Measurements from ENCODE around the gene P2RY6.

P2RY6 gene

DNA sequence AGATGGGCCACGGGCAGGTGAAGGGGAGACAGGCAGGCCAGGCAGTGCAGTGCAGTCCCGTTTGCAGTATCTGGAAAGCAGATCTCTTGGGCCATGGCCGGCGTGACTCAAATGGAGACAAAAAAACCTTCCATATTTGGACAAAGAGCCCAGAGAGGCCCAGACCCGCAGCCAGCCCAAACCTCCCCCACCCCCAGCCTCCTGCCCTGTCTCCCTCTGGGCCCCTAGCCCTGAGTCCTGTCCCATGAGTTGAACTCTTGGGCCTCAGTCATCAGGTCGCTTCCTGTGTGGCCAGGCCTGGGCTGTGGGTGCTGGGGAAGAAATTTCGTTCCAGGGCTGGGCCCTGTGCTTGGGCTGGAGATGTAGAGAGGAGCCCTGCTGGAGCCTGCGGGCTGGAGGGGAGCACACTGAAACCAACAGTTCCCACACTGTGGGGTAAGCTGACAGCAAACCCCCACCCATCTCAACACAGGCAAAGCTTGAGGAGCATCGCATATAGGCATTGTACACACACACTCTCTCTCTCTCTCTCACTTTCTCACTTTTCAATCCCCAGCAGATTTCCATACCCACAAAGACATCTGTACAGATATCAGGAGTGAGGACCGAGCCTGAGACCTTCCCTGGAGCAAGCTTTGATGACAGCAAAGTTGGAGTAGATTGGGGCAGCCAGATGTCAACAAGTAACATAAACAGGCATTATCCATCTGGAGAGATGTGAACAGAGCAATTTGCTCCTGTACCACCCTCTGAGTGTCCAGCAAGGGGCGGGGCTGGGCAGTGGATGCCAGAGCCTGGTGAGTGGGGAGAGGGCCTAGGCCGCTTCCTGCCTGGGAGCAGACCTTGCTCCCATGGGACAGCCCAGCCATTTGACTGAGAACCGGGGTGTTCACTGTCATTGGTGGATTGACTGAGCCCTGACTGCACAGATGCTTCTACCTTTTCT, 53.2 kb downstream of the P2RY6 start:
- no peaks in the 10 kb centered on the region for H3K27me3 Mint-ChIP-seq
- no peaks in the 10 kb centered on the region for H3K9me3 Mint-ChIP-seq
- H3K36me3 Mint-ChIP-seq (ENCODE audit: insufficient read depth), result no peaks in the 10 kb centered on the region
- no peak for DNase-seq (ENCODE audit: low spot score in 2 of 2)
- no peak for ATAC-seq (replicated peaks; ENCODE audit: extremely low read depth, poor library complexity, severe bottlenecking)
- H3K27ac Mint-ChIP-seq (ENCODE audit: low read depth), result no peak overlapping the region
- H3K4me3 Mint-ChIP-seq, result no peak overlapping the region
- H3K4me1 Mint-ChIP-seq, result peaks cover 5% of the 10 kb centered on the region

DNA sequence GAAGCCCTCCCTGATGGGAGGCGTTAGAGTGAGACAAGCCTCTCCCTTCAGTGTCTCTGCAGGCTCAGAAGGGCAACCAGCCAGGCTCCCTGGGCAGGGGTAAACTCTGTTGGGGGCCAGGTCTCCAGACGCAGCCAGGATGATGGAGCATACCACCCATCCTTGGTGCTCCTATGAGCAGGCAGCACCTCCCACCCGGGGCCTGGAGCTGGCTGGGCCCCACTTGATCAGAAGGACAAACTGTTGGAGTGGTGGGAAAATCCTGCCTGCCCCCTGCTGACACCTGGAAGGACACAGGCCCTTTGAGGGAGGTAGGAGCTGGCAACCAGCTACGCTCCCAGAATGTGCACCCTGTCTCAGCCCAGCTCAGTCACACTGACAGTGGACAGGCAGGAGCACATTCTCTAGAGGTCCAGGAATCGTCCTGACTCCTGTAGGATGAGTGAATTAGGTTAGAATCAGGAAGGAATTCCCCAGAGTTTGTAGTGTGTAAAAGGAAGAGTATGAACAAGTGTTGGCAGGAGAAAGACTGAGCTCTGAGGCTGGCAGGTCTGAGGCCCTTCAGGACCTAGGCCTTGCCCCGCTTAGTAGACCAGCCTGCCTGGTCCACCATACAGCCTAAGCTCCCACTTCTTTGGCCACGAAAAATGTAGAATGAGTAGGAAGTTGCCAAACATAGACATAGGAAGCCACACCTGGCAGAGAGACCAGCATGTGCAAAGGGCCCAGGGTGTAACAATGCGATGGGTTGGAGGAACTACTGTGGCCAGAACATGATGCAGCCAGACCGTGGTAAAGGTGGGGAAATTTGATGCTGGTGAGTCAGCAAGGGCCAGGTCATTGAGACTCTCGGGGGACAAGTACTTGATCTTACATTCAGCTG, 55.0 kb downstream of the P2RY6 start:
- no peak for DNase-seq (ENCODE audit: low spot score in 2 of 2)
- H3K4me1 Mint-ChIP-seq, result no peaks in the 10 kb centered on the region
- no peak for ATAC-seq (replicated peaks; ENCODE audit: extremely low read depth, poor library complexity, severe bottlenecking)
- H3K27ac Mint-ChIP-seq (ENCODE audit: low read depth), result no peak overlapping the region
- no peak overlapping the region for H3K4me3 Mint-ChIP-seq
- no peaks in the 10 kb centered on the region for H3K27me3 Mint-ChIP-seq
- no peaks in the 10 kb centered on the region for H3K36me3 Mint-ChIP-seq (ENCODE audit: insufficient read depth)
- H3K9me3 Mint-ChIP-seq, result no peaks in the 10 kb centered on the region

DNA sequence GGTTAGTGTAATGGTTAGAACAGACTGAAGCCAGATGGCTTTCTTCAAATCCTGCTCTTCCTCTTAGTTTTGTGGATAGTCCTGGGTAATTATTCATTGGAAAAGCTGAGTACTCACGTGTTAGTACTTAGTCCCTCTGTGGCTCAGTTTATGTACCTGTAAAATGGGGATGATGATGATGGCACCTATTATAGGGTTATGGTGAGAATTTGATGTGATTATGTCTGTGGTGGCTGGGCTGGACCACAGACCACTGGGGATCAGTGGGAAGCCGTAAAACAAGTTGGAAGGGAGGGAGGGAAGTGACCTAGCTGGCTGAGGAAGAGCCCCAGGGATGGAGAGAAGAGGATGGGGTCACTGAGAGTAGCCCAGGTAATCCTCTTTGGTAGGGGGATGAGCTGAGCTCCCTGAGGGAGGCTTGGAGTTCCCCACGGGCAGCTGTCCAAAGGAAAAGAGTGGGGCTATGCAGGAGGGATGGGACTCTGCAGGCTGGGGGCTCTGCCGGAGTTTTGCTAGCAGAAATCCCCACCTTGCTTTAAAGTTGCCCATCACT, 55.8 kb downstream of the P2RY6 start:
- Mint-ChIP-seq H3K36me3 (ENCODE audit: insufficient read depth) (no peaks in the 10 kb centered on the region), H3K9me3 (no peaks in the 10 kb centered on the region), H3K27me3 (no peaks in the 10 kb centered on the region), H3K4me3 (no peak overlapping the region), H3K27ac (ENCODE audit: low read depth) (no peak overlapping the region), H3K4me1 (no peaks in the 10 kb centered on the region)
- DNase-seq (ENCODE audit: low spot score in 2 of 2) (no peak), ATAC-seq (replicated peaks; ENCODE audit: extremely low read depth, poor library complexity, severe bottlenecking) (no peak)

DNA sequence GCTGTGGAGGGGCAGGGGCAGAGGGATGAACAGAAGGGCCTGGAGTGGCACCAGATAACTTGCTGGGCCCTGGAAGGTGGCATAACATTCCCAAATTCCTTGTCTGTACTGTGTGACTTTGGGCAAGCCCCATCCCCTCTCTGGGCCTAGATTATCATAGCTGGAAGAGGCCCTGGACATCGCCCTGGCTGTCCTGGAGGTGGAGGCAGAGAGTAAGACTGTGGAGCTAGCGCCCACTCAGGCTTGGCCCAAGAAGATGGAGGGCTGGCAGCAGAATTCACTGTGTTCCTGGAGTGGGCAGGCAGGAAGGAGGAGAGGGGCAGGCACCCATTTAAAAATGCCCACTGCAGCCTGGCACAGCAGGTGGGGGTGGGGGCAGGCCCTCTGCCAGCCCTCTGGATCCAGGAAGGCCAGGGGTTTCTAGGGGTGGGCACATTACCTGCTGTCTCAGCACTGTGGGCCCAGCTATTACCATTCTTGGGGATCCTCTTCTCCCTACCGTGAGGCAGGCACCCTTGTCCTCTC, 58.5 kb downstream of the P2RY6 start:
- no peak for DNase-seq (ENCODE audit: low spot score in 2 of 2)
- no peak for ATAC-seq (replicated peaks; ENCODE audit: extremely low read depth, poor library complexity, severe bottlenecking)
- Mint-ChIP-seq H3K27ac (ENCODE audit: low read depth) (no peak overlapping the region), H3K4me1 (no peaks in the 10 kb centered on the region), H3K36me3 (ENCODE audit: insufficient read depth) (peaks cover 2% of the 10 kb centered on the region), H3K27me3 (no peaks in the 10 kb centered on the region), H3K9me3 (no peaks in the 10 kb centered on the region), H3K4me3 (no peak overlapping the region)

- H3K36me3 Mint-ChIP-seq (ENCODE audit: insufficient read depth), result peaks cover 5% of the 10 kb centered on the region
- H3K27me3 Mint-ChIP-seq, result no peaks in the 10 kb centered on the region
Observed at GRCh38 chr11:73331138-73331916, 59.2 kb downstream of the P2RY6 start.

DNA sequence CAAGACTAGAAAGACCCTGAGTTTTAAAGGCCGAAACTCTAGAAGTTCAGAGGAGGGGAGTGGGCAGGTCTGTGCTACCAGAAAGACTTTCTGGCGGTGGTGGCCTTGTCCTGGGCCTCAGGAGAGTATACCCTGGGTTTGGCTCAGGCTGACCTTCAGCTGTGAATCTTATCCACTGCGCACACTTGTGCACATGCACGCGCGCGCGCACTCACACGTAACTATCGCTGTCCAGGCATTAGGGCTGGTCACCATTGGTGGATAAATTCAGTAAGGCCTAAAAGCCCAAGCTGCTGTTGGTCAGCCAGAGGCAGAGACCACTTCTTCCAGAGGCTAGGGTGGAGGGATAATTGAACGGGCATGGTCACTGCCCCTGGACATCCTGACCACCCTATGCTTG, 61.0 kb downstream of the P2RY6 start:
- H3K9me3 Mint-ChIP-seq, result no peaks in the 10 kb centered on the region
- H3K36me3 Mint-ChIP-seq (ENCODE audit: insufficient read depth), result peaks cover 5% of the 10 kb centered on the region
- H3K27me3 Mint-ChIP-seq, result no peaks in the 10 kb centered on the region
- no peak overlapping the region for H3K4me3 Mint-ChIP-seq
- no peak overlapping the region for H3K27ac Mint-ChIP-seq (ENCODE audit: low read depth)
- no peak for DNase-seq (ENCODE audit: low spot score in 2 of 2)
- no peak for ATAC-seq (replicated peaks; ENCODE audit: extremely low read depth, poor library complexity, severe bottlenecking)
- H3K4me1 Mint-ChIP-seq, result no peaks in the 10 kb centered on the region

More at GRCh38 chr11:73331138-73331916, 59.2 kb downstream of the P2RY6 start:
- ATAC-seq (replicated peaks; ENCODE audit: extremely low read depth, poor library complexity, severe bottlenecking), result no peak
- H3K4me1 Mint-ChIP-seq, result no peaks in the 10 kb centered on the region
- no peak overlapping the region for H3K4me3 Mint-ChIP-seq
- no peak for DNase-seq (ENCODE audit: low spot score in 2 of 2)
- no peak overlapping the region for H3K27ac Mint-ChIP-seq (ENCODE audit: low read depth)
- H3K9me3 Mint-ChIP-seq, result no peaks in the 10 kb centered on the region

DNA sequence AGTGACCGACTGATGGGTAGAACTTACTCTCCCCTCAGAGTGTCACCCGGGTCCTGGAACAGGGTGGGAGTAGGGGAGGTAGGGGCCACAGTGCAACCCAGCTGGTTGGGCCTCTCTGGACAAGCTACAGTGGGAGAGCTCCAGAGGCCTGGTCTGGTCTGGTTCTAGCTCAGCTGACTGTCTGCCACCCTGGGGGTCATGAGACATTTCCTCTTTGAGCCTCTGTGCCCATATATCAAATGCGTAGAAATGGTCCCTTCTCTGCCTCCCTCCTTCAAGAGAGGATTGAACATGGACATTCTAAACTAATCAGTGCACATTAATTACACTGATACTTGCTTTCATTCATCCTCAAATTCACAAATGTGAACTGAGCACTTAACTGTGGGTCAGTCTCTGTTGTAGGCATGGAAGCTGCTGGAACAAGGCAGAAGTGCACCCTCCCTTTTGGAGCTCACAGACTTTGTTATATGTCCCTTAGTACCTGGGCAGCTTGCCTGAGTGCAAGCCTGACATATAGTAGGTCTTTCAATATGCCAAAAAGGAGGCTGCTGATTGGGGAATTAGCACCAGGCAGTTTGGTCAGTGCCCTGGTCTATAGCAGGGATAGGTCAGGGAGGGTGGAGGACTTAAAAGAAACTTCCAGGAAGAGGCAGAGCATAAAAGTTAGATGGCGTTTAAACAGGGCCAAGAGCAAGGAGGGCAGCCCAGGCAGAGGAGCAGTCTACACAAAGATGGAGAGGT, 61.7 kb downstream of the P2RY6 start:
- no peaks in the 10 kb centered on the region for H3K27me3 Mint-ChIP-seq
- no peak for DNase-seq (ENCODE audit: low spot score in 2 of 2)
- H3K27ac Mint-ChIP-seq (ENCODE audit: low read depth), result no peak overlapping the region
- H3K36me3 Mint-ChIP-seq (ENCODE audit: insufficient read depth), result peaks cover 5% of the 10 kb centered on the region
- no peak for ATAC-seq (replicated peaks; ENCODE audit: extremely low read depth, poor library complexity, severe bottlenecking)
- no peak overlapping the region for H3K4me3 Mint-ChIP-seq
- H3K9me3 Mint-ChIP-seq, result no peaks in the 10 kb centered on the region
- no peaks in the 10 kb centered on the region for H3K4me1 Mint-ChIP-seq

DNA sequence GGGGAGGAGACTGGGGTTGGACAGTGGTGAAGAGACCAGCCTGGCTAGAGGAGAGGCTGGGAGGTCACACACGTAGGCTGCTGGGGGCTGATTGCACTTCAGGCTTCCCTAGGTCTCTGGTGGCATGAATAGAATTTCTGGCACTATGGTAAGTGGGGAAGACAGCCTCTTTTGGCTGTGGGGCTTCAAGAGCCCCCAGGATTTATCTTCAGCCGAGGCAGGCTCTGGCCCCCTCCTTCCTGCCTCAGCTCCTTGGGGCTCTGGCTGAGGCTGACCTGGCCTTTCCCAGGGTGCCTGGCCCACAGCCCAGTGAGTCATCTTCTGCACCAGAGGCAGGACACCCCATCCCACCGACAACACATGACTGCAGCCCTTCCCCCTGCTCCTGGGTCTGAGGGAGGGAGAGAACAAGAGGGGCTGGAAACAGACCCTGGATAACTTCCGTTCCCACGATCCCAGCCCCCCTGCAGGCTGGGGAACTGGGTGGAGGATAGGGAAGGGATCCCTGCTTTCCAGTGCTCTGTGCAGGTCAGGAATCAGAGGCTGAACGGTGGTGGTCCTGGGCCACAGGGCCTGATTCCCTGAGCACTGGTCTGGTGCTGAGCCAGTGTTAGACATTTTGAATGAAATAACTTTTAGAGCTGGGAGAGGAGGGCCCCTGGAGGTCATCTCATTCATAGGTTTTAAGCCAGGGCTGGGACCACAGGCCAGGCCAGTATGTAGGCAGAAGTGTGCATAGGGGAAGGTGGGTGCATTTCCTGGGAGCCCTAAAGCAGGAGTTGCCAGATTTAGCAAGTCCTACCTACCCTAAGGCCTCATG, 62.5 kb downstream of the P2RY6 start:
- no peak overlapping the region for H3K27ac Mint-ChIP-seq (ENCODE audit: low read depth)
- no peaks in the 10 kb centered on the region for H3K27me3 Mint-ChIP-seq
- ATAC-seq (replicated peaks; ENCODE audit: extremely low read depth, poor library complexity, severe bottlenecking) (no peak), DNase-seq (ENCODE audit: low spot score in 2 of 2) (no peak)
- H3K36me3 Mint-ChIP-seq (ENCODE audit: insufficient read depth), result peaks cover 5% of the 10 kb centered on the region
- H3K9me3 Mint-ChIP-seq, result no peaks in the 10 kb centered on the region
- H3K4me3 Mint-ChIP-seq, result no peak overlapping the region
- H3K4me1 Mint-ChIP-seq, result no peaks in the 10 kb centered on the region

- Mint-ChIP-seq H3K27me3 (no peaks in the 10 kb centered on the region), H3K36me3 (ENCODE audit: insufficient read depth) (peaks cover 5% of the 10 kb centered on the region), H3K27ac (ENCODE audit: low read depth) (no peak overlapping the region), H3K4me3 (no peak overlapping the region), H3K9me3 (no peaks in the 10 kb centered on the region), H3K4me1 (no peaks in the 10 kb centered on the region)
- peak; percentile 57 to 77 for DNase-seq (ENCODE audit: low spot score in 2 of 2)
- ATAC-seq (replicated peaks; ENCODE audit: extremely low read depth, poor library complexity, severe bottlenecking), result no peak
Observed at GRCh38 chr11:73335204-73335923, 63.2 kb downstream of the P2RY6 start.

DNA sequence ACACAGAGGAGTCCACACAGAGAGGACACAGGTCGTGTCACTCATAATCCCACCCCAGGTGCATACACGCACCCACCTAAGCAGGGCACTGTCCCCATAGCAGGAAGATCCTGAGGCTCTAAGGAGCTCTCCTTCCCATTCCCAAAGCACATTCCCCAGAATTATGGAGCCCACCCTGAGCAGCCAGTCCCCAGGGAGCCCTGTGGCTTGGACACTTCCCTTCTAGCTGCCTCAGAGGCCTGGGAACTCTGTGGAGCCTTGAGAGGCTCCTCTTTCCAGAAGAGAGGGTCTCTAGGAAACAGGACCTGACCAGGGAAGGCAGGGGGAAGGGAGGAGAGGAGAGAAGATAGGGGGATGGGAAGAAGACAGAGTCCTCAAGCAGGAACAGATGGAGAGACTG, 65.7 kb downstream of the P2RY6 start:
- Mint-ChIP-seq H3K36me3 (ENCODE audit: insufficient read depth) (peaks cover 5% of the 10 kb centered on the region), H3K4me3 (no peak overlapping the region), H3K9me3 (no peaks in the 10 kb centered on the region), H3K27ac (ENCODE audit: low read depth) (no peak overlapping the region), H3K4me1 (no peaks in the 10 kb centered on the region), H3K27me3 (no peaks in the 10 kb centered on the region)
- ATAC-seq (replicated peaks; ENCODE audit: extremely low read depth, poor library complexity, severe bottlenecking) (no peak), DNase-seq (ENCODE audit: low spot score in 2 of 2) (no peak)

Measured in central memory CD8-positive, alpha-beta T cell (primary cell).